ENCODE data around the gene TCF21. TPM values are rescaled to one million over a fixed set of nuclear protein-coding genes. Genes with fewer than 3 reads are reported as not detected.
A peak's percentile ranks its signal among the peaks of the same experiment; 100 is the strongest.
"Not testable (repeated sequence)": the region's sequence is repeated elsewhere in the genome, so short reads cannot be mapped to it uniquely, and the experiment has no call there.

TCF21 gene
- total RNA-seq, 4 donors from 2014 or later, result 0.24 to 0.41 (median 0.26) TPM; not detected in 1

DNA sequence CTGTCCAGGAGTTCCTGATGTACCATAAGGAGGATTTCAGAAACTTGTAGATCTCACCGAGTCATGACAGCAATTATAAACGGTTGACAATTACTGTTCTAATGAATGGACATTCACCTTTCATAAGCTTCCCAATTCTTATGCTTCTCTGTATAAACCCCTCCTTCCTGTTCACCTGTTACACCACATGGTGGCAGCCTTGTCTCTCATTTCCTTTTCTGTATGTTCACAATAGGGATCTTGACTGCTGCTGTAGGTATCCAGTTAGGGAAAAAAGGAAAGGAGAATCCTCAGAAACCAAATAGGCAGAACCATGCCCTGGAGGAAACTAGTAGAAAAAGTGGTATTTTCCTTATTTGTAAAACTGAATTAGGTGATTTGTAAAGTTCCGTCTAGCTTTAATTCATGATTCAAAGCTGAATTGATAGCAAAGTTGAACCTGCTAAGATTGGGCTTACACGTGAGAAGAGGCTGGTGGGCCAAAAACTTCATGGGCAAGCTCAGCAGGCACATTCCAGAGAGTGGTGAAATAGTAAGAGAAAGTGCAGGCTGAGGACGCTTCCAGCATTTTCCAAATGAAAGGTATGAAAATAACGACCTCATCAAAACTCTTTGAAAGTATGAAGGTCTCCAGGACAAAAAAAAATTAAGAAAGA lies 35.2 kb downstream of the TCF21 start:
- peak; percentile 38 to 53 for DNase-seq
- in situ Hi-C loops (cut with MboI; ENCODE audit: low sequenced_read_pairs in 4 of 4), result loop anchor here (5.0 to 25.0 kb wide), 5 partner anchors 141 to 1087 kb away; no protein-coding TSS in a partner anchor

DNA sequence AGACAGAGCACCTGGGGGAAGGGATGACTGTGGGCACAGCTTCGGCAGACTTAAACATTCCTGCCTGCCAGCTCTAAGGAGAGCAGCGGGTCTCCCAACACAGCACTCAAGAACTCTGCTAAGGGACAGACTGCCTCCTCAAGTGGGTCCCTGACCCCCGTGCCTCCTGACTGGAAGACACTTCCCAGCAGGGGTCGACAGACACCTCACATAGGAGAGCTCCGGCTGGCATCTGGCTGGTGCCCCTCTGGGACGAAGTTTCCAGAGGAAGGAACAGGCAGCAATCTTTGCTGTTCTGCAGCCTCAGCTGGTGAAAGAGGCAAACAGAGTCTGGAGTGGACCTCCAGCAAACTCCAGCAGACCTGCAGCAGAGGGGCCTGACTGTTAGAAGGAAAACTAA lies 42.3 kb downstream of the TCF21 start:
- H3K4me3 ChIP-seq; H3K9me3 ChIP-seq; H3K27me3 ChIP-seq; ATAC-seq; intact Hi-C loops (cut with DNase I; ENCODE audit: low total_unique reads); DNase-seq; H3K4me1 ChIP-seq; H3K36me3 ChIP-seq; H3K27ac ChIP-seq: not testable (repeated sequence)
- in situ Hi-C loops (cut with MboI; ENCODE audit: low sequenced_read_pairs in 4 of 4), result loop anchor here in 1 of 4 donors (10.0 kb wide), 1 partner anchor 134 kb away; no protein-coding TSS in a partner anchor

More for the DNA sequence above, 35.2 kb downstream of the TCF21 start:
- intact Hi-C loops (cut with DNase I; ENCODE audit: low total_unique reads), result loop anchor here (1.0 to 2.0 kb wide), 3 partner anchors 49 to 173 kb away; no protein-coding TSS in a partner anchor
- Histone ChIP-seq H3K27ac (no peak overlapping the region), H3K36me3 (no peaks in the 10 kb centered on the region), H3K4me1 (no peaks in the 10 kb centered on the region), H3K27me3 (peaks cover 0 to 3% (median 0%) of the 10 kb centered on the region in 3 donors), H3K9me3 (no peaks in the 10 kb centered on the region), H3K4me3 (no peak overlapping the region)
- peak; percentile 80 to 98 for ATAC-seq
- TF ChIP-seq, protein P1, sequence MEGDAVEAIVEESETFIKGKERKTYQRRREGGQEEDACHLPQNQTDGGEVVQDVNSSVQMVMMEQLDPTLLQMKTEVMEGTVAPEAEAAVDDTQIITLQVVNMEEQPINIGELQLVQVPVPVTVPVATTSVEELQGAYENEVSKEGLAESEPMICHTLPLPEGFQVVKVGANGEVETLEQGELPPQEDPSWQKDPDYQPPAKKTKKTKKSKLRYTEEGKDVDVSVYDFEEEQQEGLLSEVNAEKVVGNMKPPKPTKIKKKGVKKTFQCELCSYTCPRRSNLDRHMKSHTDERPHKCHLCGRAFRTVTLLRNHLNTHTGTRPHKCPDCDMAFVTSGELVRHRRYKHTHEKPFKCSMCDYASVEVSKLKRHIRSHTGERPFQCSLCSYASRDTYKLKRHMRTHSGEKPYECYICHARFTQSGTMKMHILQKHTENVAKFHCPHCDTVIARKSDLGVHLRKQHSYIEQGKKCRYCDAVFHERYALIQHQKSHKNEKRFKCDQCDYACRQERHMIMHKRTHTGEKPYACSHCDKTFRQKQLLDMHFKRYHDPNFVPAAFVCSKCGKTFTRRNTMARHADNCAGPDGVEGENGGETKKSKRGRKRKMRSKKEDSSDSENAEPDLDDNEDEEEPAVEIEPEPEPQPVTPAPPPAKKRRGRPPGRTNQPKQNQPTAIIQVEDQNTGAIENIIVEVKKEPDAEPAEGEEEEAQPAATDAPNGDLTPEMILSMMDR (IDR thresholded peaks at IDR 0.05 in 4 of 5, conservative IDR thresholded peaks at IDR 0.05 in 1 of 5), result peak; percentile 67 to 89 (median 80)
- TF ChIP-seq POLR2A (IDR thresholded peaks at IDR 0.05), result no peak

DNA sequence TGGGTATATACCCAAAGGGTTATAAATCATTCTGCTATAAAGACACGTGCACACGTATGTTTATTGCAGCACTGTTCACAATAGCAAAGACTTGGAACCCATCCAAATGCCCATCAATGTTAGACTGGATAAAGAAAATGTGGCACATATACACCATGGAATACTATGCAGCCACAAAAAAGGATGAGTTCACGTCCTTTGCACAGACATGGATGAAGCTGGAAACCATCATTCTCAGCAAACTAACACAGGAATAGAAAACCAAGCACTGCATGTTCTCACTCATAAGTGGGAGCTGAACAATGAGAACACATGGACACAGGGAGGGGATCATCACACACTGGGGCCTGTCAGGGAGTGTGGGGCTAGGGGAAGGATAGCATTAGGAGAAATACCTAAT lies 47.4 kb downstream of the TCF21 start:
- H3K4me3 ChIP-seq; H3K27me3 ChIP-seq; H3K27ac ChIP-seq; intact Hi-C loops (cut with DNase I; ENCODE audit: low total_unique reads); H3K4me1 ChIP-seq; ATAC-seq; DNase-seq; H3K36me3 ChIP-seq; H3K9me3 ChIP-seq: not testable (repeated sequence)
- in situ Hi-C loops (cut with MboI; ENCODE audit: low sequenced_read_pairs in 4 of 4), result loop anchor here in 1 of 4 donors (10.0 kb wide), 1 partner anchor 128 kb away; no protein-coding TSS in a partner anchor

DNA sequence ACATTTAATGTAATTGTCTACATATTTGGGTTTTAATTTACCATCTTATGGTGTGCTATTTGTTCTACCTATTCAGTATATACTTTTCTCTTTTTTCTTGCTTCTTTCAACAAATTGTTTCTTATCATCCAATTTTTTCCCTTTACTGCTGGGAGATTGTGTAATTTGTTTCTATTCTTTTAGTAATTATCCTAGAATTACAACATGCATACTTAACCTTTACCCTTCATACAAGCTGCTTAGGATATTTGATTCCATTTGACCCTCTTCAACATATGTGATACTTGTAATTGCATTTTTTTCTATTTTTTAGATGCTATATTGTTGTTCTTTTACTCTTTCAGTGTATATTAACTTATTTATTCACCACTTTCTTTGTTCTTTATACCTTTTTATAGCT lies 49.0 kb downstream of the TCF21 start:
- H3K9me3 ChIP-seq, result no peaks in the 10 kb centered on the region
- intact Hi-C loops (cut with DNase I; ENCODE audit: low total_unique reads) (no loop called here), in situ Hi-C loops (cut with MboI; ENCODE audit: low sequenced_read_pairs in 4 of 4) (loop anchor here in 1 of 4 donors (10.0 kb wide), 1 partner anchor 127 kb away; no protein-coding TSS in a partner anchor)
- TF ChIP-seq, protein P1 (IDR thresholded peaks at IDR 0.05 in 4 of 5, conservative IDR thresholded peaks at IDR 0.05 in 1 of 5), result no peak
- TF ChIP-seq POLR2A (IDR thresholded peaks at IDR 0.05), result no peak
- no peaks in the 10 kb centered on the region for H3K4me1 ChIP-seq
- no peak overlapping the region for H3K4me3 ChIP-seq
- no peaks in the 10 kb centered on the region for H3K27me3 ChIP-seq
- ATAC-seq (no peak), DNase-seq (no peak)
- H3K36me3 ChIP-seq, result no peaks in the 10 kb centered on the region
- no peak overlapping the region for H3K27ac ChIP-seq

DNA sequence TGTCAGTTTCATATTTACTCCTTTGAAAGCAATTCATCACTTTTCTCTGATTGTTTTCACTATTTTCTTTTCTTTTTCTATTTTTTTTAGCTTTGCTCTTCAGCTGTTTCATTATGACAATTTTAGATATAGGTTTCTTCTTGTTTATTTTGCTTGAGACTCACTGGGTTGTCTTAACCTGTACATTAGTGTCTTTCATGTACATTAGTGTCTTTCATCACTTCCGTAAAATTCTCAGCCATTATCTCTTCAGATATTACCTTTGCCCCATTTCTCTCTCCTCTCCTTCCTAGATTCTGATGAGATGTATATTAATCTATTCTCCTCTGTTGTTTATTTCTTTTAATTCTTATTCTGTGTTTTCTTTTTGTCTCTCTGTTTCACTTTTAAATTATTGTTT lies 49.6 kb downstream of the TCF21 start:
- no peak for TF ChIP-seq POLR2A (IDR thresholded peaks at IDR 0.05)
- TF ChIP-seq, protein P1 (IDR thresholded peaks at IDR 0.05 in 4 of 5, conservative IDR thresholded peaks at IDR 0.05 in 1 of 5), result no peak
- no peak for DNase-seq
- in situ Hi-C loops (cut with MboI; ENCODE audit: low sequenced_read_pairs in 4 of 4) (loop anchor here in 1 of 4 donors (10.0 kb wide), 1 partner anchor 126 kb away; no protein-coding TSS in a partner anchor), intact Hi-C loops (cut with DNase I; ENCODE audit: low total_unique reads) (no loop called here)
- no peak overlapping the region for H3K27ac ChIP-seq
- no peaks in the 10 kb centered on the region for H3K36me3 ChIP-seq
- ATAC-seq, result no peak
- H3K4me3 ChIP-seq, result no peak overlapping the region
- no peaks in the 10 kb centered on the region for H3K4me1 ChIP-seq
- H3K27me3 ChIP-seq, result no peaks in the 10 kb centered on the region
- no peaks in the 10 kb centered on the region for H3K9me3 ChIP-seq

Data from gastrocnemius medialis (tissue), 4 donors.